ENCODE measurements around the gene OR2T27.
"Not testable (repeated sequence)": the region's sequence is repeated elsewhere in the genome, so short reads cannot be mapped to it uniquely, and the experiment has no call there.

Gene OR2T27, protein sequence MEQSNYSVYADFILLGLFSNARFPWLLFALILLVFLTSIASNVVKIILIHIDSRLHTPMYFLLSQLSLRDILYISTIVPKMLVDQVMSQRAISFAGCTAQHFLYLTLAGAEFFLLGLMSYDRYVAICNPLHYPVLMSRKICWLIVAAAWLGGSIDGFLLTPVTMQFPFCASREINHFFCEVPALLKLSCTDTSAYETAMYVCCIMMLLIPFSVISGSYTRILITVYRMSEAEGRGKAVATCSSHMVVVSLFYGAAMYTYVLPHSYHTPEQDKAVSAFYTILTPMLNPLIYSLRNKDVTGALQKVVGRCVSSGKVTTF

DNA sequence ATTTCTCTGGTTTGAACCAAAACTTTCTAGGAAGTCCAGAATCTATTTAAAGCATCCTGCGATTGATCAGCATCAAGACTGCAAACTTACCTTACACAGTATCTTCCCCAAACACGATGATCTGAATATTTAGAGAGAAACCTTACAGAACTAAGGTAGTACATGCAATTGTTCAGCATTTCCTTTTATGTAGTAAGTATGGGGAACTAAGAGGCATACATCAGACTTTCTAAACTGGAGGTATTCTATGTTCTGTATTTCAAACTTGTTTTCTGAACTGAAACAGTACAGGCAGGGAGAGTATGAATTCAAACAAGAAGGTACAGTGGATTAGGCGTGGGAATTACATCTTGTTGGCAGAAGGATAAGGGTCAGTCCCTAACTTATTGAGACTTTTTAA, at the start of gene OR2T27:
Gene OR2T27 (minus strand): TSS at position 175 of the 400 bp plus-strand sequence. CDS start 4,644 bp downstream, outside the sequence.
- not testable (repeated sequence) for DNase-seq

- no peak for DNase-seq
Observed at GRCh38 chr1:248704606-248705005, 49.3 kb upstream of the OR2T27 start.

DNA sequence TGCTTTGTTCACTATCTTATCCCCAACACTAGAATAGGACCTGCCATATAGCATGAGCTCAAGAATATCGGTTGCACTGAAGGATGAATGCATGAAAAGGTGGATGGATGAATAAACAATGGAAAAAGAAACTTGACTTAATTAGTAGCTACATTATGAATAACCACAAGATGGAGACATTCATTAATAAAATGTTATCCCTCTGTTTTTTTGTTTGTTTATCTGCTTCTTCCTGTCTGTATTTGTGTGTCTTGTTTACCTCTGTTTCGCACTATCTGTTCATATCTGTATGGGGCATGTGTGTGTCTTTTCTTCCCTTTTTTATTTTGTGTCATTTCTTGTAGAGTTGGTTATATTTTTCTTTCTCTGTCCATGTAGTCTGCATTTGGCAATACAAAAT, 48.3 kb upstream of the OR2T27 start:
- DNase-seq, result no peak

- DNase-seq, result no peak
Observed at GRCh38 chr1:248702714-248703113, 47.4 kb upstream of the OR2T27 start, which contains the start of gene OR14I1. Gene OR14I1 (minus strand): TSS chr1:248702766.

DNA sequence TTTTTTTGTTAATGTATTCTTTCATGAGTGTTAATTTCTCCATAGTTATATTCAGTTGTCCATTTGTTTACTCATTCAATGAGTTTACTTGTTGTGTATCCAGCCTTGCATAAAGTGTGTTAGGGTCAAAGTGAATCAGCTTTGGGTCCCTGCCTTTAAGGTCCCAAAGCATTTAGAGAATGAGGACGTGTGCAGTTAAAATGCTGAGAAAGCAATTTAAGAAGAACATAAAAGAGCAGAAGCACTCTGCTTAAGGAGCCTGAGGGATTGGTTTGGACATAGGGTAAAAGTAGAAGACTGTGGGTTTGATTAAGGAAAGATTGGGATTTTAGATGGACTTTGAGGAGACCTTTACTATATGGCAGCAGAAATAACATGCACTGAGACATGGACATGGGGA, 43.8 kb upstream of the OR2T27 start:
- no peak for DNase-seq

DNA sequence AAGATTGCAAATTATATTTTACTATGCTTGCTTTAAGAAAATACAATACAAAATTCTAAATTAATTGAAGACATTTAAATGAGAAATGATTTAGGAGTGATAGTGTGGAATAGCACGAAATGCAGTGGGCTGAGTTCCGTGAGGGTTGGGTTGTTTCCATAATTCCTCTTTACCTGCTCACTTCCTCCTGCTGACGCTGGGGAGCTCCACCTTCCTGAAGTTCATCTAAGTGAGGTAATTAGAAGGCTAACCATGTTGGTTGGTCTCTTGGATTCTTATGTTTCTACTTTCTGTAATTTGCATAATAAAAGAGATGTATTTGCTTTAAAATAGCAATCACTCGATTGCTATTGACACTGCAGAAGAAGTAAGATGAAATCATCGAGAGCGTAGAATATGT, 42.6 kb upstream of the OR2T27 start:
- DNase-seq, result no peak

GRCh38 chr1:248696774-248697173, 41.4 kb upstream of the OR2T27 start:
- no peak for DNase-seq

DNA sequence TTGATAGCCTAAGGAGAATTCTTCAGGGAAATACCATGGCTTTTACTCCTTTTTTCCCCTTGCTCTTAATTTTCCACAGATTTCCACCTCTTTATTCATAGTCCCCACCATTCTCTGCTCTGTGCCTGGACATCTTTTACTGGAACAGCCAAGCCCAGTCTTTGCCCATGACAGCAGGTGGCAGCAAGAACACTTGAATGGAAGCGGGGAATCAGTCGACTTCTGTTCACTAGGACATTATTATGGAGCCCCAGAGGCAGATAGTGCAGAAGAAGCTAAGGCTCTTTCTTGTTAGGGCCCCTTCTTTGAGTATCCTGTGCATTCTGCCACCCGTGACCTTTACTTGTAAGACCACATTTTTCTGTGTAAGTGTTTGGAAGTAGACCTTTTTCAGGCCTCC, 40.9 kb upstream of the OR2T27 start:
- no peak for DNase-seq

GRCh38 chr1:248695451-248696132, 40.3 kb upstream of the OR2T27 start:
- no peak for DNase-seq

GRCh38 chr1:248691567-248692155, 36.3 kb upstream of the OR2T27 start:
- DNase-seq, result no peak

DNA sequence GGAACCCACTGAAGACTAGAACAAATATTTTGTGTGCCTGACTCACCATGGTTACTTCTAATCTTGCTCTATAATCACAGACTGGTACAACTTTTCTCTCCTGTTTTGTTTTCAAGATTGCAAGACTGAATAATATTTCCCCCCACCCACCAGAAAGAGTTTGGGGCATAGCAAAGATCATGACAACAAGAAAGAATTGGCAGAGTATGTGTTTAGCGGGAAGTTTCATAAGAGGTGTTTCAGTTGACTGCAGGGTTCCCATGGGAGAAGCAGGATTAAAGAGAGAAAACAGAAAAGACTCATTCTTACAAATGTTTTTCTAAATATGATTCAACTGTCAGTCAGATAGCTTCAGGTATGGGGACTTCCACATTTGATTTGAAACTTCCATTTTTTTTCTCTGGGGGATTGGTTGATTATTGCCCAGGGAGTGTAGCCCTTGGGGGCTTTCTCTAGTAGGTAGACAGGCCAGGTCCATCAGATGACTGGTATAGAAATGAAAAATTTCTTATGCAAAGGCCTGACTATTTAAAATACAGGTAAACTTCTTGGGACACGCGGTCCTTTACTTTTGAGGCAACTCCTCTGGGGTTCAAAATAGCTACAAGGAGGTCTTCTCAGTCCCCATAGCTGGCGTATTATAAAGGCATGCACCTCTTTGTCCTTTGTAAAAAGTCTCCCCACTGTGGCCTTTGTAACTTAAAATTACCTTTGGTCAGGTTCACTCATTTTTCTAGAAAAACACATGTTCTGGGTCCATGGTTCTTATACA, 33.4 kb upstream of the OR2T27 start:
- DNase-seq, result no peak

GRCh38 chr1:248686815-248687214, 31.5 kb upstream of the OR2T27 start:
- no peak for DNase-seq

DNA sequence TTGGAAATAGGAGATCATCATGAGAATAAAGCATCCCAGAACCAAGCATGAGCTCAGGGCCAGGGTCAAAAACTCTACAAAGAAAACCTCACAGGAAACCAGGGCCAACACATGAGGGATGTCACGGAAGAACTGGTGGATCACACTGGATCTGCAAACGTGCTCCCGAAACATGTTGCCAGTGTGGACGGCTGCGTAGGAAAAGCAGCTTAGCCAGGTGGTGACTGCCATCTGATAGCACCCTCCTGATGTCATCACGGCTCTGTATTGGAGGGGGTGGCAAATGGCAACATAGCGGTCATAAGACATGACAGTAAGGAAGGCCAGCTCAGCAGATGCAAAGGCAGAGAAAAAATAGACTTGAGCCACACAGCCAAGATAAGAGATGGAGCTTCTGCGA, 26.3 kb upstream of the OR2T27 start:
- DNase-seq, result no peak

DNA sequence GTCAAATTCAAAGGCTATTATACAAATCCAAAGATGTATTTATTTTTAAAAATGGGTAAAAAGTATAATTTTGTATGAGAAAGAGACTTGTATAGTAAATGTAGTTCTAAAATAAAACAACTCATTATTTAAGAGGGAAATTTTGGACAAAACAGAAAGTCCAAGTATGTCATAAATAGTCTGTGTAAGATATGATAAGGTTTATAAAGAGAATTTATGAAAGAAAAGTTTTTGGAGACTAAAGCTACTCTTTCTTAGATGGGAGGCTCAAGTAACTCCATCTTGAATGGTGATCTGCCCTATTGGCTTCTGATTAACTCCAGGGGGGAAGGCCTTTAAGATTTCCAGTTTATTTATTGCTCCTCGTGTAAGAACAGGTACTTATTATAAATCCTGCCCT, 14.7 kb upstream of the OR2T27 start:
- DNase-seq, result no peak

GRCh38 chr1:248663453-248664328, 8.4 kb upstream of the OR2T27 start:
- DNase-seq, result not testable (repeated sequence)

DNA sequence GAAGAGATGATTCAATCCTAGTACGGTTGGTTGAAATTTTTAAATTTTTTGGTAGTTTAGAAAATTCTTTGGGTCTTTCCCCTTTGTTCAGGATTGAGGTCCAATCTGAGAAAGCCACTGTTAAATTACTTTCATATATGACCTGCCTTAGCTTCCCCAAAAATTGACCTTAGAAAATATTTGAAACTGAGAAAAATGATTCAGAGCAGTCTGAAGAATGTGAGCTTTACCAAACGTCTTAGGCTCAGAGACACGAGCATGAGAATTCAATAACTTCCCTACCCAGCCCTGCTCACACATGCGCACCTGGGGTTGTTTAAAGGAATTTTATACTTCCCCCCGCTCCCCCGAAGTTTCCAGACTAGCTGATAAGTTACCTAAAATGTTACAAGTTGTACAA, 1.5 kb upstream of the OR2T27 start:
- DNase-seq, result not testable (repeated sequence)

- DNase-seq, result not testable (repeated sequence)
Observed at GRCh38 chr1:248648770-248649536, 6.4 kb downstream of the OR2T27 start.

DNA sequence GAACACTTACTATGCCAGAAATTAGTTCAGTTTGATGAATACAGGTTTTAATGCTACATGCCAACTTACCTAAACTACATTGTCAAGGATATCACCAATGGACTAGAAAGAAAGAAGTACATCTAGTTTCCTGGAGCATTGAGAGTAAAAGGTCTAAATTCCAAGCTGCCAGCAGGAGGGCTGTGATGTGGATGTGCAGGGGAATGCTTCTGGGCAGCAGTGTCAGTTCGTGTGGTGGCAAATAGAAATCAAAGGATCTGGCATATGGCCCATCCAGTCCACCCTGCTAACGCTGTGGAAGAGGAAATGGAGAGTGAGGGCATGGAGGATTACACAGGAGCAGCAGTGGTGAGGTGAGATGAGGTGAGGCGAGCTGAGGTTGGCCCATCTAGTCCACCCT, 10.2 kb downstream of the OR2T27 start, which contains the start of gene OR2T35:
Gene OR2T35 (minus strand): TSS at position 101 of the 400 bp plus-strand sequence. CDS start 6,020 bp downstream, outside the sequence.
- DNase-seq, result not testable (repeated sequence)

DNA sequence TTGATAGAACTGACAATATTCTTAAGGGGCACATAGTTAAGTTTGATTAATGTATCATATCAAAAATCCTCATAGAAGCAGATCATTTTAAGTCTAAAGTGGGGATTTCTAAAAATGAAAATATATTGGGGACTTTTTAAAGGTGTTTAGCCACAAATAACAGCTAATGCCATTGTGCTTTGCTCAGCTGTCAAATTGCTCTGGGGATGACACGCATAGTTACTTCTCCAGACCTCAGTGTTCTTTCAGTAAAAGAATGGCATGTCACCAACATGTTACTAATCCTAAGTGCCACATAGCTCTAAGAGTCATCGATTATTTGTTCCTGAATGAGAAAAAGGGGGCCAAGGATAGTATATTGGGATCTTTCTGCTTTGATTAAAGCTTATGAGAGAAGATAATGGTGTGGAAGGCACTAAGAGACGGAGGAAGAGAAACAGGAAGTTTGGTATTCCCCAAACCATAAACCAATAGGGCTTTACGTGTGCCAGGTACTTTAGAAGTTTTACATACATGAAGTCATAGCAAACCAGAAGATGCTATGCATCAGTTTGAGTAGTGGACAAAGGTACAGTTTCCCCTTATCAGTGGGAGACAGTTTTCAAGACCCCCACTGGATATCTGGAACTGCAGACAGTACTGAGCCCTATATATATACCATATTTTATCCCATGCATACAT, 12.2 kb downstream of the OR2T27 start:
- DNase-seq, result not testable (repeated sequence)

DNA sequence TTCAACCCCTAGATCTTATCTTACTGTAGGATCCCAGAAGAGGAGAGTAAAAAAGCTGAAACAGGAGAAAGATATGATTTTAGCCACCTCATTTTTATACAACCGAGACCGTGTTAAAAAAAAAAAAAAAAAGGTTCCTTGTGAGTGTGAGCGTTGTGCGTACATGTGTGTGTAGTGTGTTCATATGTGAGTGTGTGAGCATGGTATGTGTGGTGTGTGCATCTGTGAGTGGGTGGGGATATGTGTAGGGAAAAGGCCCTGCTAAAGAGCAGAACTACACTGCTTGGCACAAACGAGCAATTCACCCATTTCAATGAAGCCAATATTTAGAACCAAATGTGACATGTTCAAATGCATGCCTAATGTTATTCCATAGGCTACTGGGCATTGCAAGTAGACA, 13.7 kb downstream of the OR2T27 start:
- not testable (repeated sequence) for DNase-seq

- not testable (repeated sequence) for DNase-seq
Observed at GRCh38 chr1:248640906-248641305, 14.4 kb downstream of the OR2T27 start.

Measured in left hindlimb (tissue), 1 donor.